ENCODE data around the gene LLGL2.

DNA sequence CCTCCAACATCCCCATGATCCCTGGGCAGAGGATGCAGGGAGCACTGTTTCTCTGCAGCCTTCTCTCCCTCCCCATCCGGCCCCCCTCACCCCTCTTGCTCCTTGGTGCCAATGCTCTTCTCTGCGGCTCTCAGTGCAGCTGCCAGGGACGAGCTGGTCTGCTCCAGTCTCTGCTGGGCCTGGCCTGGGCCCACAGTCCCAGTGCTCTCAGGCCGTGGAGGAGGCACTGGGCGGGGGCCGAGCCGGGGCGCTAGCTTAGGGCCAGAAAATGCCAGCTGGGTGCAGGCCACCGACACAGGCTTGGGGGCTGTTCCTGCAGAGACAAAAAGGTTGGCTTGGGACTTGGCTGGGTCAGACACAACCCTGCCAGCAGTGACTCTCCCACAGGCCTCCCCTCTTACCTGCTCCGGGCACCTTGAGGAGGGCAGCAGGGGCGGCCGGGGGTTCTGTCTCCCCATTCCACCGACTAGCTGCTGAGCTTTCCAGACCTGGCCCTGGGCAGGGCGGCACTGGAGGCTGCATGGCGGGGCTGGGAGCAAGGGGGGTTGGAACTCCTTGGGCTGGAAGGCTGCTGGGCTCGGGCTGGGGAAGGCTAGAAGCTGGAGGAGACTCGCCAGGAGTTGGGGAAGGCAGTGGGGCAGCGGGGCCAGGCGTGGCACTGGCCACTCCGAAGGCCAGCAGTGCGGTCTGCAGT, 24.0 kb upstream of the LLGL2 start:
- TF ChIP-seq, protein P1, sequence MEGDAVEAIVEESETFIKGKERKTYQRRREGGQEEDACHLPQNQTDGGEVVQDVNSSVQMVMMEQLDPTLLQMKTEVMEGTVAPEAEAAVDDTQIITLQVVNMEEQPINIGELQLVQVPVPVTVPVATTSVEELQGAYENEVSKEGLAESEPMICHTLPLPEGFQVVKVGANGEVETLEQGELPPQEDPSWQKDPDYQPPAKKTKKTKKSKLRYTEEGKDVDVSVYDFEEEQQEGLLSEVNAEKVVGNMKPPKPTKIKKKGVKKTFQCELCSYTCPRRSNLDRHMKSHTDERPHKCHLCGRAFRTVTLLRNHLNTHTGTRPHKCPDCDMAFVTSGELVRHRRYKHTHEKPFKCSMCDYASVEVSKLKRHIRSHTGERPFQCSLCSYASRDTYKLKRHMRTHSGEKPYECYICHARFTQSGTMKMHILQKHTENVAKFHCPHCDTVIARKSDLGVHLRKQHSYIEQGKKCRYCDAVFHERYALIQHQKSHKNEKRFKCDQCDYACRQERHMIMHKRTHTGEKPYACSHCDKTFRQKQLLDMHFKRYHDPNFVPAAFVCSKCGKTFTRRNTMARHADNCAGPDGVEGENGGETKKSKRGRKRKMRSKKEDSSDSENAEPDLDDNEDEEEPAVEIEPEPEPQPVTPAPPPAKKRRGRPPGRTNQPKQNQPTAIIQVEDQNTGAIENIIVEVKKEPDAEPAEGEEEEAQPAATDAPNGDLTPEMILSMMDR (IDR thresholded peaks at IDR 0.05) = no peak
- no peak for TF ChIP-seq POLR2A (IDR thresholded peaks at IDR 0.05)
